Nasal cavity respiratory epithelium epithelial cell of viscerocranial mucosa (primary cell): ENCODE measurements around the gene SRSF11. TPM values are rescaled to one million over a fixed set of nuclear protein-coding genes. Genes with fewer than 3 reads are reported as not detected.

Experiments
- total RNA-seq: library from RNA; depleted of rRNA; stranded (reverse); fragments of >200 nt; gene quantifications from 2 replicates; pipeline ENCODE4 v1.2.3, GENCODE V29; 2014

The SRSF11 gene, protein sequence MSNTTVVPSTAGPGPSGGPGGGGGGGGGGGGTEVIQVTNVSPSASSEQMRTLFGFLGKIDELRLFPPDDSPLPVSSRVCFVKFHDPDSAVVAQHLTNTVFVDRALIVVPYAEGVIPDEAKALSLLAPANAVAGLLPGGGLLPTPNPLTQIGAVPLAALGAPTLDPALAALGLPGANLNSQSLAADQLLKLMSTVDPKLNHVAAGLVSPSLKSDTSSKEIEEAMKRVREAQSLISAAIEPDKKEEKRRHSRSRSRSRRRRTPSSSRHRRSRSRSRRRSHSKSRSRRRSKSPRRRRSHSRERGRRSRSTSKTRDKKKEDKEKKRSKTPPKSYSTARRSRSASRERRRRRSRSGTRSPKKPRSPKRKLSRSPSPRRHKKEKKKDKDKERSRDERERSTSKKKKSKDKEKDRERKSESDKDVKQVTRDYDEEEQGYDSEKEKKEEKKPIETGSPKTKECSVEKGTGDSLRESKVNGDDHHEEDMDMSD
- total RNA-seq: 78.6 and 130 TPM in 2 replicates

DNA sequence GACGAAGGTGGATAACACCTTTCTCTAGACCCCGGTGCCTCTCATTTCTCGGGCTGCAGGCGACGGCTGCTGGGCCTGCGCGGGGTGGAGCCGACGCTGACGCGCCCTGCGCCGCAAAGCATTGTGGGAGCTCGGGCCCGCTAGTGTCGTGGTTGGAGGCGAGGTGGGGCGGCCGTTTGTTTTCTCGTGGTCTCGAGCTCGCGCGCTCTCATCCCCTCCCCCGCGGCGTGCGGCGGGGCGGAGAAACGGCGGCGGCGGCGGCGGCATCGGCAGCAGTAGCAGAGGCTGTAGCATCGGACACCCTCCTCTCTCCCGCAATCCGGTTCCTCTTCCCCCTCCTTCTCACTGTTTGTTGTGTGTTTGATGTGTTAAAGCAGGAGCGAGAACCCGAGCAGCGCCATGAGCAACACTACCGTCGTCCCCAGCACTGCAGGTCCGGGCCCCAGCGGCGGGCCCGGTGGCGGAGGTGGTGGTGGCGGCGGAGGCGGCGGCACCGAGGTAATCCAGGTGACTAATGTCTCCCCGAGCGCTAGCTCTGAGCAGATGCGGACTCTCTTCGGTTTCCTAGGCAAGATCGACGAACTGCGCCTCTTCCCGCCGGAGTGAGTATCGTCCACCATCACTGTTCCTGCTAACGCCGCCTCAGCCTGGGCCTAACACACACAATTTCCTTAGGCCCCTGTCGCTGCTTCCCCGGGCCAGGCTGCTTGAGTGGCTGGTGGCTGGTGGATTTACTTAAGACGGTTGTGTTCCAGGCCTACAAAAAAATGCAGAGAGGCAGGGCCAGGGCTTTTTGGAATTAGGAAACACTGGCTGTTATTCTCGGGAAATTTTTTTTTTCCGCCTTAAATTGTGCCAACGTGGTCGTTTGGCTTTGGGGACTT is at the start of gene SRSF11:
SRSF11 (plus strand) TSS at position 143 of the 884 bp plus-strand sequence; CDS start at position 400, 257 bp downstream.

DNA sequence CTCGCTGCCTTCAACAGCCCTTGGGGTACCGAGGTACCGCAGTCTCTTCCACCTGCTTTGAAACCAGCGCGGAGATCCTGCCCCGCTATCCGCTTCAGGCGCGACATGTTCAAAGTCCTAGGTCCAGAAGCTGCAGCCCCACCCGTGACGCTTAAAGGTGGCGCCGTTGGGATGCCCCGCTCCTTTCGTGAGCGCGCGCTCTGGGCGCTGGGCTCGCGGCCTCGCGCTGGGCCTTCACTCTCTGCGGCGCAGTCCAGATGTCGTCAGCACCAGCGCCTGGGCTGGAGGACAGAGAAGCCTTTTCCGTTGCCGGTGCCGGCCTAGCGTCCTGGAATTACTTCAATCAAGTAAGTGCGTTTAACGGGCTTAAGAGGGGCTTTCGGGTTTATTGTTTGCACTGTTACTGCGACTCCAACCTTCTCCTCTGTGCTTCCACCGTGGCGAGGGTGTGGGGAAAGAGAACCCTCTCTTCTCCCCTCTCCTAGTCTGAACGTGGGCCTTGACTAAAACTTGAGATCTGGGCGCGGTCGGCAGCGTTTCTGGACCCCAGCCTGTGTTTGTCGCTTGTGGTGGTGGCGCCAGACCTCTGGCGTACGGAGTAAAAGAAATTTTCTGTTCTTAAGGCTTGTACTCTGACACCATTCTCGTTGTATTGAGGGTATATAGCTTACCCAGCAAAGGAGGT is 15.6 kb upstream of the SRSF11 start, which contains the start of gene LRRC40:
LRRC40 (minus strand) TSS at position 146 of the 685 bp plus-strand sequence; CDS start at position 107, 39 bp downstream.

Other genes with a start within 250 kb of the SRSF11 start
- 18.1 and 22.9 TPM in 2 replicates for gene LRRC40, start 15.8 kb upstream of the SRSF11 start, total RNA-seq
- 25.3 and 30.8 TPM in 2 replicates for gene ANKRD13C, start 133.3 kb downstream of the SRSF11 start, total RNA-seq
- 14.7 and 38.3 TPM in 2 replicates for gene CTH, start 189.9 kb downstream of the SRSF11 start, total RNA-seq